Panc1 (cell line): ENCODE measurements around the gene BLNK. TPM values are rescaled to one million over a fixed set of nuclear protein-coding genes. Genes with fewer than 3 reads are reported as not detected.

Experiments used
- ATAC-seq: fragments of 200-7000 bp; cut with Tn5 transposase; 2 replicates; pipeline ENCODE4 v1.9.1; 2020; ENCODE audit warnings: mild to moderate bottlenecking, moderate library complexity
- BruUV-seq: library from RNA; stranded (reverse); fragments of 400-500 nt; replicated peaks from 2 replicates; lab custom pipeline; 2021; lab: Mats Ljungman, UMichigan
- CTCF ChIA-PET: fragments of 300-600 bp; sonication (Branson Sonifier 250); formaldehyde crosslinking; loops from one replicate; lab custom pipeline; 2022; ENCODE audit warnings: antibody characterized with exemption; lab: Charles Lee
- POLR2A ChIA-PET: fragments of 300-600 bp; sonication (Branson Sonifier 250); formaldehyde crosslinking; loops from one replicate; lab custom pipeline; 2022; ENCODE audit warnings: antibody characterized with exemption; lab: Charles Lee
- DNase-seq: peaks from one replicate; pipeline ENCODE4 v3.0.0-alpha.2; 2010; ENCODE audit warnings: low read depth, low spot score
- H3K27ac ChIP-seq: 2 replicates; pipeline ENCODE4 v1.5.1; 2011; ENCODE audit warnings: mild to moderate bottlenecking, low read length, inconsistent platforms
- H3K27me3 ChIP-seq: fragments of 200-500 bp; sonication (Bioruptor generic); 2 replicates; pipeline ENCODE4 v1.6.0; 2014; ENCODE audit warnings: low read length, inconsistent platforms; ENCODE audit not compliant: control insufficient read depth, insufficient read depth
- H3K36me3 ChIP-seq: fragments of 200-500 bp; sonication (Bioruptor generic); 2 replicates; pipeline ENCODE4 v1.5.1; 2014; ENCODE audit warnings: inconsistent platforms, mild to moderate bottlenecking, low read length, moderate library complexity; ENCODE audit not compliant: control insufficient read depth, insufficient read depth
- H3K4me1 ChIP-seq: 2 replicates; pipeline ENCODE4 v1.5.1; 2011; ENCODE audit warnings: inconsistent platforms, mild to moderate bottlenecking, low read length, moderate library complexity; ENCODE audit not compliant: control insufficient read depth, insufficient read depth
- H3K4me3 ChIP-seq, 2 experiments: 2 replicates each; pipeline ENCODE4 v1.5.1; 2011 to 2012; ENCODE audit warnings: low read depth in 2 of 2, low read length in 2 of 2, mild to moderate bottlenecking in 2 of 2, inconsistent platforms in 1 of 2, moderate library complexity in 1 of 2
- H3K9me3 ChIP-seq: fragments of 200-500 bp; sonication (Bioruptor generic); 2 replicates; pipeline ENCODE4 v1.5.1; 2014; ENCODE audit warnings: low read depth, mild to moderate bottlenecking, inconsistent platforms, low read length, moderate library complexity; ENCODE audit not compliant: control insufficient read depth, insufficient read depth
- CTCF ChIP-seq: fragments of 450-650 bp; IDR thresholded peaks from 2 replicates; pipeline ENCODE4 v1.5.1; 2017; ENCODE audit warnings: mild to moderate bottlenecking
- POLR2AphosphoS5 ChIP-seq: IDR thresholded peaks from 2 replicates; pipeline ENCODE4 v1.6.1; 2012; ENCODE audit warnings: mild to moderate bottlenecking, low read depth, low read length, moderate library complexity
- REST ChIP-seq, 2 experiments: IDR thresholded peaks; 2 replicates each; pipeline ENCODE4 v1.6.1; 2011 to 2012; ENCODE audit warnings: low read depth in 2 of 2, control low read depth in 1 of 2, low read length in 1 of 2, mild to moderate bottlenecking in 1 of 2, moderate library complexity in 1 of 2; ENCODE audit not compliant: insufficient read depth in 1 of 2
- SIN3A ChIP-seq: IDR thresholded peaks from 2 replicates; pipeline ENCODE4 v1.6.1; 2012; ENCODE audit warnings: low read depth, mild to moderate bottlenecking, low read length, moderate library complexity, borderline replicate concordance; ENCODE audit not compliant: insufficient read depth
- TCF7L2 ChIP-seq: IDR thresholded peaks from 2 replicates; pipeline ENCODE4 v1.6.1; 2011; ENCODE audit warnings: mild to moderate bottlenecking, low read depth, low read length, inconsistent platforms
- in situ Hi-C: cut with HindIII; loops from 2 replicates; pipeline ENCODE4 v1.10.0; 2016; ENCODE audit warnings: low sequenced_read_pairs, low pct_unique_long_range_greater_than_20kb
- intact Hi-C: fragments of 100-400 bp; cut with micrococcal nuclease; formaldehyde crosslinking; loops from one replicate; pipeline ENCODE4 v1.10.0; 2022; ENCODE audit not compliant: unreplicated experiment
- total RNA-seq: library from RNA; stranded (reverse); gene quantifications from one replicate; pipeline ENCODE4 v1.2.1, GENCODE V29; 2021; ENCODE audit not compliant: unreplicated experiment

BLNK gene
- total RNA-seq, 1 experiment from 2014 or later = 0.10 TPM

DNA sequence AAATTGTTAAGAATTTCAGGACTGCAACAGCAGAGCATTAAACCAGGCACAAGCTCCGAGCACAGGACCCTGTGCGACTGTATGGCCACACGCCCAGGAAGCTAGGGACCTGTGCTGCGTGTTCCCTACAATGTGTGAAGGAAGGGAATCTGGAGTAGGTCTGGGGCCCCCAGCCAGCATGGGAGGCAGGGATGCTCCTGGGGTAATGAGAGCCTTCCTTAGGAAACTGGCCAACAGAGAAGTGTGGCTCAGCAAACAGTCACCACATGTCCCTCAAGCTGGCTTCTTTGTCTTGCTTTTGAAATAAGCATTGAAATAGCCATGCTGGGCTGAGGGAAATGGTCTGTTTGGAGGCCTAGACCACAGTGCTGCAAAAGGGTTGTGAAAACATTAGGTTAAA, 8.2 kb downstream of the BLNK start:
- intact Hi-C loops (no loop called here), in situ Hi-C loops (no loop called here)
- ChIA-PET POLR2A (no interaction called here), CTCF (no interaction called here)
- H3K27me3 ChIP-seq = peaks cover 9% of the 10 kb centered on the region; the same call in 1 of the 2 replicates
- ATAC-seq (no peak), DNase-seq (no peak)
- no peak overlapping the region for H3K27ac ChIP-seq
- no TSS peak for BruUV-seq
- H3K4me3 ChIP-seq = no peak overlapping the region
- H3K9me3 ChIP-seq = no peaks in the 10 kb centered on the region
- no peaks in the 10 kb centered on the region for H3K36me3 ChIP-seq
- no peaks in the 10 kb centered on the region for H3K4me1 ChIP-seq
- TF ChIP-seq SIN3A (no peak), REST (IDR thresholded peaks at IDR 0.05; ENCODE audit: insufficient read depth in 1 of 2, low read depth in 2 of 2, low read length in 1 of 2) (no peak)

GRCh38 chr10:96261930-96262329, 9.4 kb downstream of the BLNK start:
- no peak overlapping the region for H3K4me3 ChIP-seq
- POLR2A ChIA-PET = no interaction called here
- in situ Hi-C loops = no loop called here
- H3K27me3 ChIP-seq = peaks cover 6% of the 10 kb centered on the region; the same call in 1 of the 2 replicates
- no peak for DNase-seq
- no peak overlapping the region for H3K27ac ChIP-seq
- TF ChIP-seq TCF7L2 (no peak), CTCF (no peak), POLR2AphosphoS5 (no peak), REST (IDR thresholded peaks at IDR 0.05; ENCODE audit: insufficient read depth in 1 of 2, low read depth in 2 of 2, low read length in 1 of 2) (no peak), SIN3A (no peak)
- ATAC-seq = no peak
- no peaks in the 10 kb centered on the region for H3K36me3 ChIP-seq
- H3K9me3 ChIP-seq = no peaks in the 10 kb centered on the region
- CTCF ChIA-PET = no interaction called here
- intact Hi-C loops = no loop called here
- no peaks in the 10 kb centered on the region for H3K4me1 ChIP-seq
- no TSS peak for BruUV-seq
